ENCODE data around the gene GATC.

GATC gene

GRCh38 chr12:120498870-120499515, 52.7 kb downstream of the GATC start:
- no peak for DNase-seq (ENCODE audit: low spot score)

GRCh38 chr12:120500581-120500980, 54.3 kb downstream of the GATC start:
- no peak for DNase-seq (ENCODE audit: low spot score)

- no peak for DNase-seq (ENCODE audit: low spot score)
These were observed 58.3 kb downstream of the GATC start for GRCh38 chr12:120504587-120504986.

GRCh38 chr12:120508537-120508936, 62.3 kb downstream of the GATC start:
- DNase-seq (ENCODE audit: low spot score), result no peak
